ENCODE results near the gene IL21R.

Gene IL21R

DNA sequence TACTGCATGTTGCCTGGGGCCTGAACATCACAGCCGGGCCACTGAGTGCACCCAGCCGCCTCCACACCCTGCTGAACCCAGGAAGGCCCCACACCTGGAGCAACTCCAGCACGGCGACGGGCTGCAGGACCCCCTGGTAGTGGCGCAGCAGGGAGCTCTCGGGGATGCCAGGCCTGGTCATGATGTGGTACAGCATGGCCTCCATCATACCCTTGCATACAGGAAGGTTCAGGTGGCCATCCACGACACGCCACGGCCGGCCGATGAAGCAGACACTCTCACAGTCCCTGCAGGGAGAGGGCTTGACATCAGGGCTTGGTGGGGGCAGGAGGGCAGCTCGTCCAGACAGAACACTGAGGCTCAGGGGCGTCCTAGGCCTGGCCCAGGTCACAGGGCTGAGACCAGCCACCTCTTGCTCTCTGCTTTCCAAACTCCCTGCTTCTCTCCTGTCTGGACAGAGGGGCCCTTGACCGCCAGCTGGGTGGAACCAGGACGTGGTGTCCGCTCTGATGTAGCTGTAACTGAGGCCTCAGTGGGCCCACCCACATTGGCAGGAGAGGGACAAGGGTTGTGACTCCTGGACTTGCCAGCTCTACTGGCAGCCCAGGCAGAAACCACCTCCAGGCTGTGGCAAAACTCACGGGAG lies 60.3 kb downstream of the IL21R start:
- no peak overlapping the region for H3K27ac ChIP-seq
- DNase-seq (ENCODE audit: low spot score) = no peak
- TF ChIP-seq, protein P1, sequence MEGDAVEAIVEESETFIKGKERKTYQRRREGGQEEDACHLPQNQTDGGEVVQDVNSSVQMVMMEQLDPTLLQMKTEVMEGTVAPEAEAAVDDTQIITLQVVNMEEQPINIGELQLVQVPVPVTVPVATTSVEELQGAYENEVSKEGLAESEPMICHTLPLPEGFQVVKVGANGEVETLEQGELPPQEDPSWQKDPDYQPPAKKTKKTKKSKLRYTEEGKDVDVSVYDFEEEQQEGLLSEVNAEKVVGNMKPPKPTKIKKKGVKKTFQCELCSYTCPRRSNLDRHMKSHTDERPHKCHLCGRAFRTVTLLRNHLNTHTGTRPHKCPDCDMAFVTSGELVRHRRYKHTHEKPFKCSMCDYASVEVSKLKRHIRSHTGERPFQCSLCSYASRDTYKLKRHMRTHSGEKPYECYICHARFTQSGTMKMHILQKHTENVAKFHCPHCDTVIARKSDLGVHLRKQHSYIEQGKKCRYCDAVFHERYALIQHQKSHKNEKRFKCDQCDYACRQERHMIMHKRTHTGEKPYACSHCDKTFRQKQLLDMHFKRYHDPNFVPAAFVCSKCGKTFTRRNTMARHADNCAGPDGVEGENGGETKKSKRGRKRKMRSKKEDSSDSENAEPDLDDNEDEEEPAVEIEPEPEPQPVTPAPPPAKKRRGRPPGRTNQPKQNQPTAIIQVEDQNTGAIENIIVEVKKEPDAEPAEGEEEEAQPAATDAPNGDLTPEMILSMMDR (IDR thresholded peaks at IDR 0.05) = no peak
- no peak overlapping the region for H3K4me3 ChIP-seq

- Histone ChIP-seq H3K27ac (no peak overlapping the region), H3K4me3 (no peak overlapping the region)
- no peak for DNase-seq (ENCODE audit: low spot score)
- TF ChIP-seq, protein P1 (IDR thresholded peaks at IDR 0.05) = no peak
These were observed 61.1 kb downstream of the IL21R start for GRCh38 chr16:27462846-27463682.

DNA sequence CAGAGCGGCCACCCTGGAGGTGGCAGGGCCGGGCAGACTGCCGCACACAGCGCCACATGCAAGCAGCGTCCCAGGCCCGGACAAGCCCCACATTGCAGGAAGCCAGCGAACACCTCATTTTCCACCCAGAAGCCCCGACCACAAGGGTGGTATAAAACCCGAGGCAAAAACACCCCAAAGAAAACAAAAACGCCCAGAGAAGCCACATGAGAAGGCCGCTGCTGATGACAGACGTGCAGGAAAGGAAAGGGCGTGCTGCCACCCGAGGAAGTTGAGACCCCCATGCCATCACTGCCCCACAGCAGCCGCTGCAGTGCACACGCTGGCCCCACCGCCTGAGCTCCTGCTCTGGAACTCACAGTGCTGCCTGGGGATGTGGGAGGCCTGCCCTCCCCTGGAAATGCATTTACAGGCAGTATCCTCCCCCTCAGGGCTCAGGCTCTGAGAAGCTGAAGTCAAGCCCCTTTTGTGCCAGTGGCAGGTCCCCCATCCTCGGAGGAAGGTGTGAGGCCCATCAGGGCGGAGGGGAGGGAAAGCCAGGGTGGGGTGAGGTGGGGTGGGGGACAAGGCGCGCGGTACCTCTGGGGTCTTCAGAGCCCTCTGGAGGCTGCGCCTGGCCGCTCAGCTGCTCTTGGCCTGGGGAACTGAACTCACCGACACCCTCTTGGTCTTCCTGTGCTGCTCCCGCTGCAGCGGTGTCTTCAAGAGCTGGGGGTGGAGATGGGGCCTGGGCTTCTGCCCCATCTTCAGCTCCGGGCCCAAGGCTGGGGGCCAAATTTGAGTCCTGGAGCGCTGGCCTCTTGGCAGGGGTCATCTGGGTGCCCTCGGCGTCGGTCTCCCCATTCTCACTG lies 62.0 kb downstream of the IL21R start:
- no peak overlapping the region for H3K27ac ChIP-seq
- DNase-seq (ENCODE audit: low spot score) = no peak
- TF ChIP-seq, protein P1 (IDR thresholded peaks at IDR 0.05) = no peak

GRCh38 chr16:27464626-27465482 lies 62.9 kb downstream of the IL21R start:
- TF ChIP-seq, protein P1 (IDR thresholded peaks at IDR 0.05) = no peak
- no peak overlapping the region for H3K4me3 ChIP-seq
- no peak for DNase-seq (ENCODE audit: low spot score)
- H3K27ac ChIP-seq = no peak overlapping the region

More for the DNA sequence above, 62.0 kb downstream of the IL21R start:
- no peak overlapping the region for H3K4me3 ChIP-seq

- DNase-seq (ENCODE audit: low spot score) = no peak
- TF ChIP-seq, protein P1 (IDR thresholded peaks at IDR 0.05) = no peak
- Histone ChIP-seq H3K27ac (no peak overlapping the region), H3K4me3 (no peak overlapping the region)
These were observed 63.5 kb downstream of the IL21R start for GRCh38 chr16:27465483-27465879.

GRCh38 chr16:27468941-27469531 lies 67.1 kb downstream of the IL21R start:
- Histone ChIP-seq H3K4me3 (no peak overlapping the region), H3K27ac (no peak overlapping the region)
- DNase-seq (ENCODE audit: low spot score) = no peak
- TF ChIP-seq, protein P1 (IDR thresholded peaks at IDR 0.05) = no peak
